HepG2 (cell line): ENCODE measurements around the gene MSL2. TPM values are rescaled to one million over a fixed set of nuclear protein-coding genes. Genes with fewer than 3 reads are reported as not detected.

ENCODE experiments used
- CREBL2 ChIP-seq: sonication (generic); formaldehyde crosslinking; IDR thresholded peaks from 2 replicates; pipeline ENCODE4 v1.8.1; 2023; ENCODE audit warnings: missing genetic modification reagents, mild to moderate bottlenecking, borderline replicate concordance
- CSRNP1 ChIP-seq: sonication (generic); formaldehyde crosslinking; IDR thresholded peaks from 2 replicates; pipeline ENCODE4 v1.8.1; 2023; ENCODE audit warnings: mild to moderate bottlenecking, missing genetic modification reagents
- DBP ChIP-seq: sonication (generic); formaldehyde crosslinking; IDR thresholded peaks from 2 replicates; pipeline ENCODE4 v1.4.0; 2020; ENCODE audit warnings: missing genetic modification reagents; ENCODE audit errors: not compliant biosample characterization
- FOXO4 ChIP-seq: sonication (generic); formaldehyde crosslinking; conservative IDR thresholded peaks from 2 replicates; pipeline ENCODE4 v1.8.1; 2023; ENCODE audit warnings: missing genetic modification reagents
- HOXA3 ChIP-seq: sonication (generic); formaldehyde crosslinking; IDR thresholded peaks from 2 replicates; pipeline ENCODE4 v1.5.0; 2020; ENCODE audit warnings: missing genetic modification reagents
- LCORL ChIP-seq, 2 experiments: fragments of 450-650 bp in 1 of 2; sonication (generic) in 1 of 2; formaldehyde crosslinking in 1 of 2; IDR thresholded peaks; 2 replicates each; pipeline versions ENCODE4 v1.5.0 to v1.6.1; 2017 to 2020; ENCODE audit warnings: antibody characterized with exemption in 1 of 2, missing genetic modification reagents in 1 of 2
- NR2F6 ChIP-seq, 2 experiments: IDR thresholded peaks; 2 replicates each; pipeline ENCODE4 v1.6.1; 2016; ENCODE audit warnings: antibody characterized with exemption in 1 of 2, mild to moderate bottlenecking in 1 of 2
- PLSCR1 ChIP-seq: sonication (generic); formaldehyde crosslinking; IDR thresholded peaks from 2 replicates; pipeline ENCODE4 v1.5.0; 2020; ENCODE audit warnings: missing genetic modification reagents, mild to moderate bottlenecking, borderline replicate concordance
- RXRA ChIP-seq: sonication (generic); formaldehyde crosslinking; IDR thresholded peaks from 2 replicates; pipeline ENCODE4 v1.5.1; 2020; ENCODE audit warnings: missing genetic modification reagents
- SETDB1 ChIP-seq: sonication (generic); formaldehyde crosslinking; IDR thresholded peaks from 2 replicates; pipeline ENCODE4 v1.5.1; 2020; ENCODE audit warnings: missing genetic modification reagents, mild to moderate bottlenecking, borderline replicate concordance
- SPEN ChIP-seq: sonication (generic); formaldehyde crosslinking; IDR thresholded peaks from 2 replicates; pipeline ENCODE4 v1.5.1; 2020; ENCODE audit warnings: low read depth, mild to moderate bottlenecking, missing genetic modification reagents
- TCF7L2 ChIP-seq: IDR thresholded peaks from 2 replicates; pipeline ENCODE4 v1.6.1; 2011; ENCODE audit warnings: mild to moderate bottlenecking, low read depth, low read length, moderate library complexity
- ZMAT5 ChIP-seq: sonication (generic); formaldehyde crosslinking; IDR thresholded peaks from 2 replicates; pipeline ENCODE4 v1.5.0; 2020; ENCODE audit warnings: mild to moderate bottlenecking, low read depth, missing genetic modification reagents, borderline replicate concordance
- ZNF224 ChIP-seq: sonication (generic); formaldehyde crosslinking; IDR thresholded peaks from 2 replicates; pipeline ENCODE4 v1.5.0; 2020; ENCODE audit warnings: mild to moderate bottlenecking, missing genetic modification reagents
- ZNF362 ChIP-seq: sonication (generic); formaldehyde crosslinking; IDR thresholded peaks from 2 replicates; pipeline ENCODE4 v1.4.0; 2020; ENCODE audit warnings: missing genetic modification reagents, mild to moderate bottlenecking, borderline replicate concordance
- ZNF512 ChIP-seq: sonication (generic); formaldehyde crosslinking; IDR thresholded peaks from 2 replicates; pipeline ENCODE4 v1.4.0; 2020; ENCODE audit warnings: mild to moderate bottlenecking, missing genetic modification reagents
- ZNF572 ChIP-seq: sonication (generic); formaldehyde crosslinking; IDR thresholded peaks from 2 replicates; pipeline ENCODE4 v1.5.1; 2020; ENCODE audit warnings: mild to moderate bottlenecking, missing genetic modification reagents
- ZNF670 ChIP-seq: sonication (generic); formaldehyde crosslinking; IDR thresholded peaks from 2 replicates; pipeline ENCODE4 v1.8.0; 2022; ENCODE audit warnings: mild to moderate bottlenecking, missing genetic modification reagents, borderline replicate concordance
- ZNF761 ChIP-seq: sonication (generic); formaldehyde crosslinking; conservative IDR thresholded peaks from 2 replicates; pipeline ENCODE4 v1.4.0; 2020; ENCODE audit warnings: mild to moderate bottlenecking, missing genetic modification reagents
- polyA plus RNA-seq, 8 experiments: library from polyadenylated mRNA; depleted of rRNA in 3 of 8; stranded (reverse) in 7 of 8; unstranded in 1 of 8; fragments of >200 nt; fragmentation: Illumina TruSeq in 4 of 8; extraction: Trizol in 4 of 8; gene quantifications; 2 replicates each; pipeline versions ENCODE4 v1.2.1 to v1.2.3, GENCODE V29; 2011 to 2016; ENCODE audit warnings: low read depth in 4 of 8, missing spikeins in 1 of 8, mixed read lengths in 1 of 8; ENCODE audit not compliant: insufficient read depth in 1 of 8
- total RNA-seq, 5 experiments: library from RNA; depleted of rRNA; stranded (reverse); fragments of >200 nt; fragmentation: Illumina TruSeq; extraction: Trizol; gene quantifications; 2 replicates each; pipeline ENCODE4 v1.2.3, GENCODE V29; 2016; ENCODE audit warnings: low read depth in 1 of 5

Gene MSL2
- total and polyA plus RNA-seq, 2 of the 13 experiments (the other 11 are each of a cell fraction or from before 2014, with no cell fraction given) = 6.9 to 11.7 TPM

- TF ChIP-seq NR2F6 (IDR thresholded peaks at IDR 0.05) = no peak
- TF ChIP-seq NR2F6 (CRISPR knock-in tag; IDR thresholded peaks at IDR 0.05) = peak; percentile 14; the same call in 1 of the 2 replicates
- 0 out of 2 replicates have a peak, but pooled peaks have one; percentile 41 for TF ChIP-seq PLSCR1 (CRISPR knock-in tag)
- TF ChIP-seq SPEN (CRISPR knock-in tag) = peak; percentile 56
- no peak for TF ChIP-seq SETDB1
- TF ChIP-seq RXRA (CRISPR knock-in tag) = 0 out of 2 replicates have a peak, but pooled peaks have one; percentile 27
- TF ChIP-seq ZNF761 (CRISPR knock-in tag) = no peak
- 0 out of 2 replicates have a peak, but pooled peaks have one; percentile 91 for TF ChIP-seq FOXO4 (CRISPR knock-in tag)
- 0 out of 2 replicates have a peak, but pooled peaks have one; percentile 20 for TF ChIP-seq ZNF670
- no peak for TF ChIP-seq ZNF362 (CRISPR knock-in tag)
- TF ChIP-seq CSRNP1 (CRISPR knock-in tag) = no peak
- TF ChIP-seq ZMAT5 (CRISPR knock-in tag) = no peak
- no peak for TF ChIP-seq CREBL2 (CRISPR knock-in tag)
- TF ChIP-seq ZNF512 (CRISPR knock-in tag) = no peak
- no peak for TF ChIP-seq ZNF572 (CRISPR knock-in tag)
- TF ChIP-seq ZNF224 (CRISPR knock-in tag) = 0 out of 2 replicates have a peak, but pooled peaks have one; percentile 27
- no peak for TF ChIP-seq LCORL (IDR thresholded peaks at IDR 0.05)
- TF ChIP-seq LCORL (CRISPR knock-in tag; IDR thresholded peaks at IDR 0.05) = no peak
- TF ChIP-seq DBP = no peak
- TF ChIP-seq HOXA3 (CRISPR knock-in tag) = peak; percentile 45; the same call in 1 of the 2 replicates
- TF ChIP-seq TCF7L2 = no peak
Observed at GRCh38 chr3:136195258-136196063, 674 bp downstream of the MSL2 start (continued).
